Measurements from ENCODE around the gene TCAP.
A peak's percentile ranks its signal among the peaks of the same experiment; 100 is the strongest.

Gene TCAP

DNA sequence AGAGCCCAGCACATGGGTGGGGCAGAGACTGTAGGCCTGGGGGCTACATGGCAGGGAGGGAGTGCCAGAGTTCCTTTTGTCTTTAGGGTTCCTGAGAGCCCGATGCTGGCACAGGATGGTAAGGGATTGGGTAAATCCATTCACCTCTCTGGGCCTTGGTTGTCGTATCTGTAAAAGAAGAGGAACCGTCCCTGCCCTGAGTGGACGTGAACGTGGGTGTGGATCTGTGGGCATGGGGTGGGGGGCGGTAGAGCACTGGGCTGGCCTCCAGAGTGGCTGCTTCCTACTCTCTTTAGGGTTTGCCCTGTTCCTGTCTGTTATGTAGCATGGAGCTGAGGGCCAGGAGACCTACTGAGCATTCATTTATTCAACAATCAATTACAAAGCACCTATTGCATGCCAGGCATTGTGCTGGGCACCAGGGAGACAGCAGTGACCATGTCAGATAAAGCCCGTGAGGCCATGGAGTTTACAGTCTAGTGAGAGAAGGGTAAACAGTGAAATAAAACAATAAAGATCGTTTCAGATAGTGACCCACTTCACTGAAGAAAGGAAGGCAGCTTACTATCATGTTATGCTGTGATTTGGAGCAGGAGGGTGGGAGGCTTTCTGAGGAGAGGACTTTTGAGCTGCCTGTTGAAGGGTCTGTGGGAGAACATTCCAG, 13.1 kb upstream of the TCAP start:
- no peak for DNase-seq

GRCh38 chr17:39652587-39653315, 12.4 kb upstream of the TCAP start:
- no peak for DNase-seq

DNA sequence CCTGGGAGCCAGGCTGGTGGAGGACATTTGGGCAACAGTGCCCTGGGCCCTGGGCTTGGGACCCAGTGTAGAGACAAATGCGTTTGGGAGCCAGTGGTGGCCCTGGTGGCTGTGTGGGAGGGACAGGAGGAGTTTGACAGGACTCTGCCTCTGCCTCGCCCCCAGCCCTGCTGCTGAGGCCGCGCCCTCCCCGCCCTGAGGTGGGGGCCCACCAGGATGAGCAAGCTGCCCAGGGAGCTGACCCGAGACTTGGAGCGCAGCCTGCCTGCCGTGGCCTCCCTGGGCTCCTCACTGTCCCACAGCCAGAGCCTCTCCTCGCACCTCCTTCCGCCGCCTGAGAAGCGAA, 11.9 kb upstream of the TCAP start:
- no peak for DNase-seq

- peak; percentile 82 for DNase-seq
Observed at GRCh38 chr17:39653662-39654331, 11.4 kb upstream of the TCAP start.

DNA sequence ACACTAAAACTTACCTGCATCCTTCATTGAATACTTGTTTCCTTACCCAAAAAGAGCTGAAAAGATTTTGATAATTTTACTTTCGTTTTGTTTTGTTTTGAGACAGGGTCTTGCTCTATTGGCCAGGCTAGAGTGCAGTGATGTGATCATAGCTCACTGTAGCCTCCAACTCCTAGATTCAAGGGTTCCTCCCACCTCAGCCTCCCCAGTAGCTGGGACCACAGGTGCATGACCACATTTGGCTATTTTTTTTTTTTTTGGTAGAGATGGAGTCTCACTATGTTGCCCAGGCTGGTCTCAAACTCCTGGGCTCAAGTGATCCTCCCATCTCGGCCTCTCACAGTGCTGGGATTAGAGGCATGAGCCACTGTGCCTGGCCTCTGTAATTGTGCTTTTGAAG, 10.0 kb upstream of the TCAP start:
- DNase-seq: no peak

- no peak for DNase-seq
Observed at GRCh38 chr17:39658346-39658745, 6.8 kb upstream of the TCAP start.

- no peak for DNase-seq
Observed at GRCh38 chr17:39658760-39659159, 6.4 kb upstream of the TCAP start.

DNA sequence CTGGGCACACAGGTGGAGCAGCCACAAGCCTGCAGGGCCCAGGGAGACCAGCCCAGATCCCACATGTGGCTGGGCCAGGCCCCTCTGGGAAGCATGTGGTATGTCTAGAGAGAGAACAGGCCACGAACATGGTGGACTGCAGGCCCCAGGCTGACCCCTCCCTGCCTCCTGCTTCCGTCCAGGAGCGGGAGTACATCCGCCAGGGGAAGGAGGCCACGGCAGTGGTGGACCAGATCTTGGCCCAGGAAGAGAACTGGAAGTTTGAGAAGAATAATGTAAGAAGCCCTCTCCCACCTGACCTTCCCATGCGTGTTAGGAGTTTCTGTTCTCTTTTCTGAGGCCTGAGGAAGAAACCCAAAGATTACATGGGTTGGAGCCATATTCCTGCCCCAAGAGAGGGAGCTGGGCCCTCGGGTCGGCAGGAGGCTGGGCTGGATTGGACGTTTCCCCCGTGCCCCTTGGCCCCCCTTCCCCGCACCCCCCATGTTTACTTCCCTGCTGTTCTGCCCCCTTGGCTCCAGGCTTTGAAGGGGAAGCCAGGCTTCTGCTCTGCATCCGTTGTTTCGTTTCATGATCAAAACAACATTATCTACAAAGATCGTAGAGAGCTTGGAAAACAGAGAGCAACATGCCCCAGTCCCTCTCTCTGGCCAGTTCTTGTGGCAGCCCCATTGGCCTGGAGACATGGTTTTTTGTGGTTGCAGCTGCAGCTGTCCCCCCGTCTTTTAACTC, 5.7 kb upstream of the TCAP start:
- no peak for DNase-seq

DNA sequence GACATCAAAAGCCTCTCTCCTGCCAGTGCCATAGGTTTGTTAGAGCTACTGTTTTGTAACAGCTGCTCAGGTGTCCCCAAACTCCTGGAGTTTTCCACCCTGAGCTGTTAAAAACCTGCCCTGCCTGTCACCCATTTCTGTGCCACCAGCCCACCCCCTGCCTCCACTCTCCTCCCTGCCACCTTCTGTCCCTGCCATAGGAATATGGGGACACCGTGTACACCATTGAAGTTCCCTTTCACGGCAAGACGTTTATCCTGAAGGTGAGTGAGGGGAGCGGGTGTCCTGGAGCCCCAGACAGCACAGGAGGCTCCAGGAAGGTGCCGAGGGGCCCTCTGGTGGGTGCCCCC, 5.2 kb upstream of the TCAP start:
- DNase-seq: no peak

GRCh38 chr17:39660397-39661385, 4.5 kb upstream of the TCAP start:
- no peak for DNase-seq

DNA sequence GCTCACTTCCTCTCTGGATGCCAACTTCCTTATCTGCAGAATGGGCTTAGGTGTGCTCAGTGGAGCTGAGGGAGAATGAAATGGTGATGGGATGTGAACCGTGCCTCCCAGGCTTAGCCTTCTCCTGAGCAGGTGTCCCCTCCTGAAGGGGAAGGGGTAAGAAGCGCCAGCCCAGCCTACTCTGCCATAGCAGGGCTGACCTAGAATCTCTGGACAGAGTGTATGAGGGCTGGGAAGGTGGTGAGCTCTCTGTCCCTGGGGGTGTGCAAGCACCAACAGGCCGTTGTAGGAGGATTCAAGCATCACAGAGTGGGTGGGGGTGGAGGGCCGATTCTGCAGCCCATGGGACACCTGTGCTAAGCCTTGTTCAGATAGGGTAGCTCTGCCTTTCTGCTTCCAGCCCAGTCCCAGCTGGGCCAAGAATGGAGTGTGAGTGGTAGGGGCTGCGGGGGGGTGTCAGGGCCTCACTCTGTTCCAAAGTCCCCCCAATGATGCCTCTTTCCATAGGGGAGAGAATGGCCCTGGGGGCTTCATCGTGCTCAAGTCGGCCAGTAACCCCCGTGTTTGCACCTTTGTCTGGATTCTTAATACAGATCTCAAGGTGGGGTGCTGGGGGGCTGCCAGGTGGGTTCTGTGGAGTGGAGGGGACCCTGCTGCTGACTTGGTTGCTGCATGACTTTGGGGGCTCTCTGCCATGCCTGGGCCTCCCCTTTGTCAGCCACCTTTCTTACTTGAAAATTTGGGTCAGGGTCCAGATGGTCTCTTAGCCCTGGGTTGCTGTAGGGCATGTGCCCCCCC, 3.2 kb upstream of the TCAP start:
- no peak for DNase-seq

DNA sequence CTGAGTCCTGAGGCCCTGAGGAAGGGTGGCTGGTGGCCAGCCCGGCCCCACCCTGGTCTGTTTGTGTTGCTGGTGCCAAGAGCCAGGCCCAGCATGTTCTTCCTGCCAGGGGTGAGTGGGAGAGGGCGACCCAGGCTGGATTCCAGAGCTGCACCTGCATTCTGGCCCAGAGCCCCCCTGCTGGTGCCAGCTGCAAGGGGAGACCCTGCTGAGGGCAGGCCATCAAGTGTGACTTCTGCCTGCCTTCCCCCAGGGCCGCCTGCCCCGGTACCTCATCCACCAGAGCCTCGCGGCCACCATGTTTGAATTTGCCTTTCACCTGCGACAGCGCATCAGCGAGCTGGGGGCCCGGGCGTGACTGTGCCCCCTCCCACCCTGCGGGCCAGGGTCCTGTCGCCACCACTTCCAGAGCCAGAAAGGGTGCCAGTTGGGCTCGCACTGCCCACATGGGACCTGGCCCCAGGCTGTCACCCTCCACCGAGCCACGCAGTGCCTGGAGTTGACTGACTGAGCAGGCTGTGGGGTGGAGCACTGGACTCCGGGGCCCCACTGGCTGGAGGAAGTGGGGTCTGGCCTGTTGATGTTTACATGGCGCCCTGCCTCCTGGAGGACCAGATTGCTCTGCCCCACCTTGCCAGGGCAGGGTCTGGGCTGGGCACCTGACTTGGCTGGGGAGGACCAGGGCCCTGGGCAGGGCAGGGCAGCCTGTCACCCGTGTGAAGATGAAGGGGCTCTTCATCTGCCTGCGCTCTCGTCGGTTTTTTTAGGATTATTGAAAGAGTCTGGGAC, 2.4 kb upstream of the TCAP start:
- DNase-seq: no peak

DNA sequence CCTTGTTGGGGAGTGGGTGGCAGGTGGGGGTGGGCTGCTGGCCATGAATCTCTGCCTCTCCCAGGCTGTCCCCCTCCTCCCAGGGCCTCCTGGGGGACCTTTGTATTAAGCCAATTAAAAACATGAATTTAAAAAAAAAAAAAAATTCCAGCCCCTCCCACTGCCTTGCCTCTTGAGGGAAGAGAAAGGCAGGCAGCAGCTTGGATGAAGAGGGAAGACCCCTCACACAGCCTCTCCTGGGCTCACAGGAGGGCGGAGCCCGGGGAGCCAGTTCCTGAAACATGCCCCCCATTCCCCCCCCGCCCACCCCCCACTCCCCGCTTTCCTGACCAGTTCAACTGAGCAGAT, 1.8 kb upstream of the TCAP start:
- no peak for DNase-seq

- no peak for DNase-seq
Observed at GRCh38 chr17:39663688-39664580, 1.2 kb upstream of the TCAP start.

DNA sequence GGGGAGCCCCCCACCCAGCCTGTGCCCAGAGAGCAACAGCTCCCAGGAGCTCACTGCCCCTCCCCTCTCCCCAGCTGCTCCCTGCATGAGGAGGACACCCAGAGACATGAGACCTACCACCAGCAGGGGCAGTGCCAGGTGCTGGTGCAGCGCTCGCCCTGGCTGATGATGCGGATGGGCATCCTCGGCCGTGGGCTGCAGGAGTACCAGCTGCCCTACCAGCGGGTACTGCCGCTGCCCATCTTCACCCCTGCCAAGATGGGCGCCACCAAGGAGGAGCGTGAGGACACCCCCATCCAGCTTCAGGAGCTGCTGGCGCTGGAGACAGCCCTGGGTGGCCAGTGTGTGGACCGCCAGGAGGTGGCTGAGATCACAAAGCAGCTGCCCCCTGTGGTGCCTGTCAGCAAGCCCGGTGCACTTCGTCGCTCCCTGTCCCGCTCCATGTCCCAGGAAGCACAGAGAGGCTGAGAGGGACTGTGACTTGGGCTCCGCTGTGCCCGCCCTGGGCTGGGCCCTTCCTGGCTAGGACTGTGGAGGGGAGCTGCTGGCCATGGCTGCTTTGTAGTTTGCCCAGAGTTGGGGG, 584 bp downstream of the TCAP start:
- no peak for DNase-seq

GRCh38 chr17:39666231-39666600, 1.1 kb downstream of the TCAP start:
- DNase-seq: no peak

DNA sequence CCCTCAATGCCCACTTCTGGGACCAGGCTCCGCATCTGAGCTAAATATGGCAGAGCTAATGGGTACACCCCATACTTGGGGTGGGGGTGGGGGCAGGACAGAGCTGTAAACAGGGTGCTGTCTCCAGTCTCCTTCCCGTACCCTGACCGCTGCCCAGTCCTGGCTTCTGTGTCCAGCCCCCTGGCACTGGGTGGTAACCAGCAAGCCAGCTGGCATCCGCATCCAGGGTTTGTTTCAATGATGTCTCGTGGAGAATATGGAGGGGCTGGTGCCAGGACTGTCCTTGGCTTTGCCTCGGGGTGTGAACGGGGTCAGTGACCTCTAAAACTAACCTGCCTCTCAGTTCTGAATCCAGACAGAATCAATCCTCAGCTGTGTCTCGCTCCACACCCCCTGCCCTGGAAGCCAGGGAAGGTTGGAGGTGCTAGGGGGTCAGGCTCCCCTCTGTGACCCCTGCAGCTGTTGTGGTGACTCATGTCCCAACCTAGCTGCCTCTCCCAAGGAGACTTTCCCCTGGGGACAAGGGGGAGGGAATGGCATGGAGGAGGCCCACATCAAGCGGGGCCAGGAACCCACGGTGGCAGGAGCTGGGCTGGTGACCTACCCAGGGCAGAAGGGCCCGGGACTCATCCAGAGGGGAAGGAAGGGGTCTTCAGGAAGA, 1.6 kb downstream of the TCAP start:
- no peak for DNase-seq

DNA sequence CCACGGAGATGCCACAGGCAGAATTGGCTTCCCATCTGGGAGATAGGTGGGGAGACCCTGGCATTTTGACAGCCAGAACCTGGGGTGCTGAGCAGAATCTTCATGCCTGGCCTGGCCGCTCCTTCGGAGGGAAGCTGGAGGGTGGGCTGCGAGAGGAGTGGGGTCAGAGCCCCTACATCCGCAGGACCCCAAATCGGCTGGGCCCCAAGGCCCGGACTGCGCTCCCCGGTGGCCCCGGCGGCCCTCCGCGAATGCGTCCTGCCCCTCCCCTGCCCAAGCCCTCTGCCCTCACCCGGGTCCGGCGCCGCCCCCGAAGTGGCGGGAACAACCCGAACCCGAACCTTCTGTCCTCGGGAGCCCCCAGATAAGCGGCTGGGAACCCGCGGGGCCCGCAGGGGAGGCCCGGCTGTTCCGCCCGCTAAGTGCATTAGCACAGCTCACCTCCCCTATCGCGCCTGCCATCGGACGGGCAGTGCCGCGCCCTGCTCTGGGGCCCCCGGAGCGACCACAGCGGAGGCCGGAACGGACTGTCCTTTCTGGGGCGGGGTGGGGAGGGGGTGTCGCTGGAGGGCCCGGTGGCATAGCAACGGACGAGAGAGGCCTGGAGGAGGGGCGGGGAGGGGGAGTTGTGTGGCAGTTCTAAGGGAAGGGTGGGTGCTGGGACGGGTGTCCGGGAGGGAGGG, 2.3 kb downstream of the TCAP start:
- DNase-seq: no peak

All from CD4-positive, alpha-beta T cell treated with Interleukin-21 for 1 hour (primary cell).